Daoy (cell line): ENCODE results near the gene TTF2. TPM values are rescaled to one million over a fixed set of nuclear protein-coding genes. Genes with fewer than 3 reads are reported as not detected.

Experiments used
- DNase-seq: peaks from one replicate; pipeline ENCODE4 v3.0.0-alpha.2; 2015; ENCODE audit warnings: low read depth
- total RNA-seq: library from RNA; depleted of rRNA; stranded (reverse); fragments of >200 nt; shearing (Covaris generic); gene quantifications from 2 replicates; pipeline ENCODE4 v1.2.3, GENCODE V29; 2014

The TTF2 gene
- total RNA-seq, 1 experiment from 2014 or later, result 58.7 TPM

DNA sequence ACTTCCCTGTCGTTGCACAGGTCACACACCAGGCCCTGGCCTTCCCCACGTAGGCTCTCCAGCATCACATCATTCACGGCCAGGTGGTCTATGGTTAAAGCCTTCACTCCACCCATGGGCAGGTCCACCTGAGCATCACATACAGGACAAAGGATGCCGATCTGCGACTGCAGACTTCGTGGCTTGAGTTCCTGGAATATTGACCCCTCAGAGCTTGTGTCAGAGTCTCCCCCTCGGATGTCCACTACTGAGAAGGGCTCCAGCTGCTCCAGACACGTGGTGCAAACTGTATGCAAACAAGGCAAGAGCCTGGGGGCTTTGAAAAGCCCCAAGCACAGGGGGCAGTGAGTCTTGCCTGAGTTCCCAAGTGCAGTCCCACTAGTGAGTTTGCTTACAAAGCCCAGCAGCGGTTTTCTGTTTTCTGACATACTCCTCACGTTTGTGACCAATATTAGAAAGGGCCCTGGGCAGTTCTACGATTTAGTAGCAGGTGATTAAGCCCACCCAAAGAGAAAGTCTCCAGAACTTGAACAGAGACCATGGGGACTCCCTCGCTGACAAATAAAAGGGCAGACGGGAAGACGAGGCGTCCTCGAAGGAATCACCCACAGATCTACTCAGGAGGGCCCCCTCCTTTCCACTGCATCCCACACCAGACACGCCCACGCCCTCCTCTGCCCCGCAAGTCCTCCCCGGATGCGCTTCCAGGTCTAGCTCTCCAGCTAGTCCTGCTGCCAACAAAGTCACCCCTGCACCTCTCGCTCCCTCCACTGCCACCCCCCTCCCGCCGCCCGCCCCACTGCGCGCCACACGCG is 60.9 kb downstream of the TTF2 start:
- DNase-seq, result no peak

DNA sequence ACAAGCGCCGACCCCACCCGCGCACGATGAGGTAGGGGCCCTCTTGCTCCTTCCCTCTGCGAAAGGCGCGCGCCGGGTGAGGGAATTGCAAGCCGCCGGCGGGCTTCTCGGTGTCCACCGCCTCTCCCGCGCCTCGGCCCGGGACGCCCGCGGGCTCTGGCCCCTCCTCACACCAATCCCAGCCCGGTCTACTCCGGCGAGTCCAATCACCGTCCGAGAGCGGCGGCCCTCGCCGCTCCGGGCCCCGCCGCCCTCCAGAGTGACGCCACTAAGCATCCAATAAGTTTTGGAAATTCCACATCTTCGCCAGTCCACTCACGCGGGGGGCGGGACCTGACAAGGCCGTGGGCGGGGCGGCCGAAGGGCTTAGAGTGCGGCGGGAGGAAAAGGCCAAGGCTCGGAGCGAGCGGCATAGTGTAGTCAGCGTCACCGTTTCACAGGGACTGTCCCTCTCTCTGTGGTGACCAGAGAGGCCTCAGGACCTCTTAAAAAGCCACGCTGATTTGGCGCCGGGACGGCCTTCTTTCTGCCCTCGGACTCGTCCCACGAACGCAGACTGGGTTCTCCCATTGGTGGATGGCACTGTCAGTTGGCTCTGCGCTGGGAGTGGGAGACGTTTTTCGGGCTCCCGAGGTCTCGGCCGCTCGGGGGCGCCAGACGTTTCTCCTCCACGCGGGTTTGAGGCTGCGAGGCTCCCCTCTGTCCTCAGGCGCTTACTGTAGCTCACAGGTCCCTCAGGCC is 61.6 kb downstream of the TTF2 start, which contains the start of gene TRIM45:
Gene TRIM45 (minus strand): TSS at position 161 of the 741 bp plus-strand sequence. CDS start 548 bp downstream, outside the sequence.
- peak; percentile 99 for DNase-seq

DNA sequence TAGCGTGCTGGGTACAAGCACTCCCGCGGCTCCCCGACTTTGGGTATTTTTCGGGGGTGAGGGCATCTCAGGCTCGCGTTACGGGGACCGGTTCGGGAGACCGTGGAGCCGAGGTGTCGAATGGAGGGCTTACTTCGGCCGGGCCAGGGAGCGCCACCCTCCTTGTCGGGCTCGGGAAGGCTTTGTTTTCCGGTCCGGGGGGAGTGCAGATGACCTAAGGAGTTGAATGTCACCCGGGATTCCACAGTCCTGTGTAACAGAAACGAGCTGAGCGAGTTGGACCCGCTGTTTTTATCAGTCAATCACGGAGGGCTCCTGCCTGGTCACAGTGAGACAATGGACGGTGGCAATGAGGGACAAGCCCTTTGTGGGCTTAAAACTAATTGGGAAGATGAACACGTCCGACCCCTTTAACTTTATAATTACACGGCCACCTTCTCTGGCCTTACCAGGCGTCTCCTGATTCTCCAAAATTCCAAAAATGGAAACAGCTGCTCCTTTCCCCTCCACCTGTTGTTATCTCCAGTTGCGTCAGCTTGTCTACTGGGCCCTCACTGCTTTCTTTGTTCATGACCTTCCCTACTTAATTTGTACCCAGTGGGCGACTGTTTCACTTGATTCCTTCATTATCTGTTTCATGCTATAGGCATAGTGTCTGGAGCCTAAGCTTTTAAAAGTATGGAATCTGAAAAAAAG is 62.4 kb downstream of the TTF2 start:
- no peak for DNase-seq

DNA sequence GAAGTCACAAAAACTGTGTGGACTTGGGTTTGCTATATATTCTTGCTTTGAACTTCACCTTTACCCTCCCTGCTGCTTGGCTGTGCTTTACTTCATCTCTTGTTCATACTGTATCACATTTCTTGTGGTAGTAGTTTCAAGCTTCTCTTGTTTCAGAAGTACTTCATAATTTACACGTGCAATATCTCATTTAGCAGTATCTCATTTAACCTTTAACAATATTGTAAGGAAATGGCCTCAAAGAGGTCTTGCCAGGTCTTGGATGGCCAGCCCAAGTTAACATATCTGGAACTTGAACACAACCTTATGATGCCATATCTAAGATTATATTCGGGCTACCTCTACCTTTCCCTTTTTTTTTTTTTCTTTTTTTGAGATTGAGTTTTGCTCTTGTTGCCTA is 63.1 kb downstream of the TTF2 start:
- no peak for DNase-seq

DNA sequence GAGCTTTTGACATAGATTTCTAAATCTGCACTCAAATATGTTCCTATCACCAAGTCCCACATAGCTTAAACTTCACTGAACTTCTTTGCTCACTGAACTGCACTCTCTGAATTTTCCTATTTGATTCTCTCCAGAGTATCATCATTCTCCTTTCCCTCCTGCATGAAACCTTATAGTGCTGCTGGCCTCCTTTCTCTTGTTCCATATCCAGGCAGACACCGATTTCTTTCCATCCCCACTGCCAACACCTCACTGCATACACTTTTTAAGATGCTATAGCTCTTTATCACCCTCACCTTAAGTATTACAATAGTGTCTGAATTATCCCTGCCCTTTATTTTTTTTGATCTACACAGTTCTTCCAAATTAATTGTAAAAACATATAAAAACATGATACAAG is 64.5 kb downstream of the TTF2 start:
- no peak for DNase-seq

DNA sequence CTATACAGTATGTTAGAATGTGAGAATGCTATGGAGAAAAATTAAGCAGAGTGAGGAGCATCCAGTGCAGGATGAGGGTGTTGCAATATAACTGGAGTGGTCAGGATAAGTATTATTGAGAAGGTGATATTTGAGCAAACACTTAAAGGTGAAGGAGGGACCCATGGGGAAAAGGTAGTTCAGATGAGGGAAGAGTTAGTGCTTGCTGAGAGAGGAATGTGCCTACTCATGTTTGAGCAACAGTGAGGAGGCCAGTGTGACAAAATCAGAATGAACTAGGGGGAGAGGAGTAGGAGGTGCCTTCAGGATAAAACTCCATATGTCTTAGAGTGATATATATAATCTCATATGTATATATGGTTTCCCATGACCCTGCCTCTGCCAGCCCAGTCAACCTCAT is 67.7 kb downstream of the TTF2 start:
- DNase-seq, result no peak

DNA sequence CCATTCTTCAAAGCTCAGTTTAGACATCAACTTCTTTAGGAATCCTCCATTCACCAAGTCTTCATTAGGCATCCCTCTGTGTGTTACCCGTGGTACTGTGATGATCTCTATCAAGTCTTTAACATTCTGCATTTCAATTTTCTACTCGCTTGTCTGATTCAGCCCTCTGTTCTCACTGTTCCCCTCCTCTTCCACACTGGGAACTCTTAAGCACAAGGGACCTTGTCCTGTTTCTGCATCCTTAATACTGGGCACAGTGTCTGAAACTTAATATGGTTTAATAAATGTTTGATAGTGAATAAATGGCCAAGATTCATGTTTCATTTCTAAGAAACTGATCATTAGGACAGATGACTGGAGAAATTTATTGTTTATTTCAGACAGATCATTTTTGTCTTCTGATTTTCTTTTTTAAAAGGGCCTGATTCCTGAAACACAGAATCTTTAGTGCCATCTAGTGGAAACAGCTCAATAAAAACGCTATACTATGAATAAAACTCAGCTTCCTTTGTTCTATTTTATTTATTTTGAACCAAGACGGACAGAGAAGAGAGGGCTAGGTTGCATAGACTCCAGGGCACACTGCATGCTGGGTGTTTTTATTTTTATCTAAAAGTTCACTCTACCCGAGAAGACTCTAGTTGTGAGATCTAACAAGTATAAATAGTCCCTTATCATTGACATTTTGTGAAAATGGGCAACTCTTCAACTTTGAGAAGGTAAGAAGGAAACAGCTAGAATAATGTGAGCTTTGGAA is 68.4 kb downstream of the TTF2 start:
- DNase-seq, result peak; percentile 21

DNA sequence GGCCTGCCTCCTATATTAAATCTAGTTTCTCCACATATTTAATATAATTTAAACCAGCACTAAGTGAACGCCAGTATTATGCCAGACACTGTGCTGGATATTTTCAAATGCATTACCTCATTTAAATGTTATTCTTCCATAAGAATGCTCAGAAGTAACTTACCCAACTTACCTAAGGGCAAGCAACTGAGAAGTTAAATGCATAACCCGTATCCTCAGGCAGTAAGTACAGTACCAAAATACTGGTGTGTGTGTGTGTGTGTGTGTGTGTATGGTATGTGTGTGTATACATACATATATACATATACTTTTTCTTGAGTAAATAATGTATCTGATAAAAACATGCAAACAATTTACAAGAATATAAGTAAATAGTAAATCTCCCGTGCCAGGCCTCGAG is 70.4 kb downstream of the TTF2 start:
- no peak for DNase-seq

DNA sequence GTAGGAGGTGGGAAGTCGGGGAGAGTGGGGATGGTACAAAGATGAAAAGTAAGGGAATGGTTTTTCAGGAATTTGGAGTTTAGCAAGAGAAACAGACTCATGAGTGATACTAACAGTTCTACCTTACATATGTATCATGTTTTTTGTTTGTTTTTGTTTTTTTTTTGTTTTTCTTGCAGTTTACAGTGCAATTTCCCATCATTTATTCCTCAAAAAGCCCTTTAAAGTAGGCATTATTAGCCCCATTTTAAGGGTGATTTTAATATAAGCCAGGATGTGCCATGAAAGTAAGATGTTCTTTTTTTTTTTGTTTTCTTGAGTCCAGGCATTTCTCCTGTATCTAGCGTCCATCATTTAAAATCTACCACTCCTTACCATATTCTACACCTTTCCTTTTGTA is 75.2 kb downstream of the TTF2 start:
- no peak for DNase-seq

DNA sequence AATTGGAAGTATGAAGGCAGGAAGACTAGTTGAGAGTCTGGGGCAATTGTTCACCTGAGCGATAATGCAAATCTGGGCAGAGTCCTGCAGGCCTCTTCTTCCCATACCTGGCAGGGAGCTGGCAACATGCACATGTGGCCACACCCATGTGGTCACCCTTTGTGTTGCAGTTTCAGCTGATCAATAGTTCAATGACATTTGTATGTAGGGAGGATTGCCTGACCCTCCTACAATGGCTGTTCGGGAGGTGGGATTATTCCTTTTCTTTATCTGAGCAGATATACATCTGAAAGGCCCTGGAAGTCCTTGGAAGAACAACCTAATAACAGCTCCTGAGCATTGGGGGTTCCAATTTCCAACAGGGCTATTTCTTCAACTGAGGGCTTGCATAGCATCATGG is 76.6 kb downstream of the TTF2 start:
- no peak for DNase-seq

DNA sequence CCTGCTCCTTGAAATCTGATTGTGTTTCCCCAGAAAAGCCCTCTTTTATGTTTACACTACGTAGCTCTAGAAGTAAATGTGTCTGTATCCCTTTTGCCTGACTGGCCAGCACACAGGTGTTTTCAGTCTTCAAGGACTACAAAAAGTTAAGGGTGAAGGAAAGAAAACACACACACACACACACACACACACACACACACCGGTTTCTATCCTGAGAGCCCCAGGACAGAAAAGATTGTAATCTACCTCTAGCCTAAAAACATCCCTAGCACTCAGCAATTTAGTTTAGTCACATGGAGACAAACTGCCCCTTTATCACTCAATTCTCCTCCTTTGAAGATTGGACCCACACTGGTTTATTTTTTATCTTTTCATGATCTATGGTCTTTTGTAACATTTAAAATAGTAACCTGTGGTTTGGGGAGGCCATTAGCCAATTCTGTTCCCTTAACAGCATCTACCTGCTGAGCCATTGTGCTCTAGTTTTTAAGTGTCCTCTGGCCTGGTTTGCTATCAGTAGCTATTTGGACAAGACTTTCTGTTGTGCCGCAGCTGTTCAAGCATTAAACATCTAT is 77.2 kb downstream of the TTF2 start:
- no peak for DNase-seq

DNA sequence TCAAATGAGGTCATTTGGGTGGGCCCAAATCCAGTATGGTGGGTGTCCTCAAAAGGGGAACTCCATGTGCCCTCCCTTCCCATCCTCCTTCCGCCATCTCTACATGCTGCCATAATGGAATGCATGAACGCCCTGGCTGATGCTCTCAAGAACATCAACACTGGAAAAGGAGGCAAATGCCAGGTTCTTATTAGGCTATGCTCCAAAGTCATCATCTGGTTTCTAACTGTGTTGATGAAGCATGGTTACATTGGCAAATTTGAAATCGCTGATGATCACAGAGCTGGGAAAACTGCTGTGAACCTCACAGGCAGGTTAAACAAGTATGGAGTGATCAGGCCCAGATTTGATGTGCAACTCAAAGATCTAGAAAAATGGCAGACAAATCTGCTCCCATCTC is 78.0 kb downstream of the TTF2 start:
- no peak for DNase-seq

DNA sequence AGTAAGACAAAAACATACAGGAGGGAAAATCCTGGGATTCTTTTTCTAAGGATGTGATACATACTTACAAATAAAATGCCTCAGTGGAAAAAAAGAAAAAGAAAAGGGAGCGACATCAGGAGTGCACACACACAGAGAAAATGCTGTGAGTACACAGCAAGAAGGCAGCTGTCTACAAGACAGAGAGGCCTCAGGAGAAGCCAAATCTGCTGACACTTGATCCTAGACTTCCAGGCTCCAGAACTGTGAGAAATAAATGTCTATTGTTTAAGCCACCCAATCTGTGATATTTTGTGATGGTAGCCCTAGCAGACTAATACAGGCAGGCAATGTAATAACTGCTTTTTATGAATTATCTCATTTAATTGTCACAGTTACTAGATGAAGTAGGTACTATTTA is 78.4 kb downstream of the TTF2 start:
- no peak for DNase-seq

DNA sequence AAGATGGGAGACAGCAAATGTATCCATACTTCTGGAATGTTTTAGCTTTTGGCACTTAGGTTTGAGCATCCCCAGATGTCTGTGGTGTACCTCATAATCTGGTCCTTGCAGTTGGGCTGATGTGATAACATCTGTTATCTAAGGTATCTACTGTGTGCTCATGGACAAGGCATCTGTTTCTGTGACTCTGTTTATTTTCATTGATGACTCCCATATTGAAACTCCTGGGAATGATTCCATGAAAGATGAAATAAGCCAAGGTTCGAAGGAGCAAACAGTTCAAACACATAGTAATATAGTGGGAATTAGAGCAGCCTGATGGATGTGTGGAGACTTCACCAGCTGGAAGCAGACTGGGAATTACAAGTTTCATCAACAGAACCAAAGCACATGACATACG is 82.1 kb downstream of the TTF2 start:
- peak; percentile 33 for DNase-seq

DNA sequence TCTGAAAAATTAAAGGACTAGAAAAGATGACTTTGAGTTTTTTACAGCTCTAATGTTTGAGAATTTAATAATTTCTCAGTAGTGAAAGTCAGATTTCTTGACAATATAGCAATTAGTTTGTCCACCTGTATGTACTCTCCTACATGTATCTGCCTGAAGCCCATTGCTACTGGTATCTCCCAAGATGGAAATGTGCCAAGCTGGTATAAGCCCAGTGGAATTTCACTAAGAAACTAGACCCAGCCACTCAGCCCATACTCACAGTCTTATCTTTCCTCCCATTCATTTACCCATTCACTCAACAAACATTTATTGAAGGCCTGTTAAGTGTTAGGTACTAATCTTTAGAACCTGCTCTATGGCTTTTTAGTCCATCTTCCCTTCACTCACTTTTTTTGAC is 83.0 kb downstream of the TTF2 start:
- peak; percentile 41 for DNase-seq

DNA sequence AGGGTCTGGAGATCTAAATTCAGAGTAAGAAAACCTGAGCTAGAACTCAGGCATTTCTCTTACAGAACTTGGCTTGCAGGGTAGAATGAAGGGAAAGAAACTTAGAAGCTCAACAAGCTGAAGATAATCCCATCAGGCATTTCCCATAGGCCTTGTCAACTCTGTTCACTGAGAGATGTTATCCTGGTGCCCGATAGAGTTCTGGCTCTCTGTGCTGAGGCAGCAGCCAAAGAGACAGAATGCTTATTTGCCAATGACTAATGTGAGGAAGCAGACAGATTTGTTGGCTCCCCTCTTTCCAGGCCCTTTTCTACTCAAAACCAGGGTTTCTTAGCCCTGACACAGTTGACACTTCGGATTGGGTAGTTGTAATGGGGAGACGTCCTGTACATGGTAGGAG is 83.7 kb downstream of the TTF2 start:
- DNase-seq, result no peak

DNA sequence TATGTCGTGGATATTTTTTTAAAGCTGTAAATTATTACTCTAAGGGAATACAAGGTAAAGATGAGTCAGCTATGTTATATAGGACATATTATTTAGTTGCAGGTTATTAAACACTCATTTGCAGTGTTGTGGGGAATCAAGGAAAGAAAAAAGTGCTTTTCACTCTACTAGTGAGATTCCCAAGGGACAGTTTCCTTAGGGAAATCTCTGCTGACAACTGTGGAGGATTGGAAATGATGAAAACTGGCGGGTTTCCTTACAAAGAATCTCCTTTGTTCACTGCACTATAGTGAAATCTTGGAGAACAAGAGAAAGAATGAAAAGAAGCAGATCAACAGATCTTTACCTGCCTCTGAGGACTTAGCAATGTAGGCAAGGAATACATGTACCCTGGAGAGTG is 85.9 kb downstream of the TTF2 start:
- DNase-seq, result no peak

DNA sequence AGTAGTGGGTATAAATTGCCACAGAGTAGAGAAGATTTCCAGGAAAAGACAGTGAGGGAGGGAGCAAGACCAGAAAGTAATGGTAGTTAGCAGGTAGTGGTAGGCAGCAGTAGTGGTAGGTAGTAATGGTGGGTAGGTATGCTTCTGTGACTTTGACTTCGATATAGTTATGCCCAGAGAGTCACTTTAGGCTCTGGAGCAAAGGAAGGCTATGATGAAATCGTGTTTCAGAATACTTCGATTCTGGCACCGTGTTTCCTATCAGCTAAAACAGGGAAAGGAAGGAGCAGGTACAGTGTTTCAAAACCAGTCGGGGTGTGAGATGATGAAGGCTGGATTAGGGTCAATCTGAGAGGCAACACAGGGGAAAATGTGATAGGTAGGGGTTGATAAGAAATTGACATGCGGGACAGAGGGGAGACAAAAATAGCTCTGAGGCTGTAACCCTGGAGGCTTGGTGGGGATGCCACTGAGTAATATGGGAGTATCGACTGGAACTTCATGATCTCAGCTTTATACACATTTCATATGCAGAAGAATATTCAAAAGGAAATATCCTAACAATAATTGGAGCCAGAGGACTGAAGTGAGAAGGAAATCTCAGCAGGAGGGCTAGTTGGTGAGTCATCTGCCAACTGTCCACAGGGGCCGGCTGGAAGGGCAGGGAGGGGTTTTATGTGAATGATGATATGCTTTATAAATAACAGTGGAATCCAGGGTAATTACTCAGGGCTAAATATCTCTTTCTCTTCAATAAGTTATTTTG is 86.6 kb downstream of the TTF2 start:
- DNase-seq, result peak; percentile 95

DNA sequence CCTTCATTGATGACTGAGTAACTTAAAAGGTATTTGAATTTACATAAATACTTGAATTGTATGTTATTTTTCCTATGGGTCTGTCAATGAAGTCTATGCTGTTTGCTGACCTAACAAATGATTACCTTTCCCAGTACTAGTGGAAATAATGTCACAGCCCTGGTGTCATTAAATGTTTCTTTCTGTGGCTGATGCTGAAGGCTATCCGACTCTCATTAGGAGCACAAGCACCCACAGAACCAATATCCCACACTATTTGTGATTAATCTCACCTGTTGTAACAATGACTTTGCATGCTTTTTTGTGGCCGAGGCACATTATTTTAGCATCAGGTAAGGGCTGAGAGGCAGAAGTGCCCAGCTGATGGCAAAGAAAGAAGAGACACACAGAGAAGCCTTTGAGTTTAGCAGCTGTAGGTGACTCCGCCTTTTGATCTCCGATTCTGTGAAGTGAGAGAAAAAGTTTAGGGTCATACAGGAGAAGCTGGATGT is 87.3 kb downstream of the TTF2 start:
- peak; percentile 12 for DNase-seq

DNA sequence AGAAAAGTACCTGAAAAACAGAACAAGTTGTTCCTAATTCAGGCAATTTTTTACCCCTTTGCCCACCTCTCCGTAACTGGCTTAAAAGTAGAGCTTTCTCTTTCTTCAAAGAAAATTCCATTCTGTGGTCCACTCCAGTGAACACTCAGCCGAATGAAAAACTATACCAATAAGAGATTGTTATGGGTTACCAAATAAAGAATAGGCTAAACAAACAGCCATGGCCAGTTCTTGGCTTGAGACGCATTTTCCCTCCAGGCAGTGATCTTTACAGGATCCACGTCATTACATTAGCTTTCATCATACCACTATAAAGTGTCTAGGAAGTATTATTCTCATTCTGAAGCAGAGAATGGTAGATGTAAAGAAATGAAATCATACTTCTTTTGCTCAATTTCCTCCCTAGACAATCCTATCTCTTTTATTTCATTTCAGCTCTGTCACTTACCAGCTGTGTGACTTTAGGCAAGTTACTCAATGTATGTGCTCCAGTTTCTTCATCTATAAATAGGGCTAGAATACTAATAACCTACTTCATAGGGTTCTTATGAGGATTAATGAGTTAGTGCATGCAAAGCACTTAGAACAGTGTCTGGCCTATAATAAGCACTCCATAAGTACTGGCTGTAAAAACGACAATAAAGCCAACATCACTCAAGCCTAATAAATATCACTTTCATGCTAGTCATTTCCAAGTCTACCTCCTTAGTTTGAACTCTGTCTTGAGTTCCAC is 87.9 kb downstream of the TTF2 start:
- DNase-seq, result peak; percentile 47
